ENCODE measurements around the gene CSNK1A1.

Gene CSNK1A1

GRCh38 chr5:149488645-149489306 is 62.5 kb downstream of the CSNK1A1 start:
- Histone ChIP-seq H3K27me3 (ENCODE audit: insufficient read depth, low read length) (no peaks in the 10 kb centered on the region), H3K4me1 (ENCODE audit: insufficient read depth, low read length) (peaks cover 2% of the 10 kb centered on the region)

GRCh38 chr5:149487672-149488071 is 63.6 kb downstream of the CSNK1A1 start:
- Histone ChIP-seq H2AFZ (ENCODE audit: low read depth, low read length) (no peak overlapping the region), H3K4me1 (ENCODE audit: insufficient read depth, low read length) (peaks cover 2% of the 10 kb centered on the region), H3K27me3 (ENCODE audit: insufficient read depth, low read length) (no peaks in the 10 kb centered on the region), H3K9me3 (ENCODE audit: low read length) (no peaks in the 10 kb centered on the region), H3K4me3 (ENCODE audit: low read length) (no peak overlapping the region), H3K36me3 (ENCODE audit: insufficient read depth, low read length) (peaks cover 3% of the 10 kb centered on the region)

More at GRCh38 chr5:149488645-149489306, 62.5 kb downstream of the CSNK1A1 start:
- Histone ChIP-seq H3K9me3 (ENCODE audit: low read length) (no peaks in the 10 kb centered on the region), H3K36me3 (ENCODE audit: insufficient read depth, low read length) (peaks cover 9% of the 10 kb centered on the region), H2AFZ (ENCODE audit: low read depth, low read length) (no peak overlapping the region), H3K4me3 (ENCODE audit: low read length) (no peak overlapping the region)

- Histone ChIP-seq H2AFZ (ENCODE audit: low read depth, low read length) (no peak overlapping the region), H3K4me3 (ENCODE audit: low read length) (no peak overlapping the region), H3K36me3 (ENCODE audit: insufficient read depth, low read length) (no peaks in the 10 kb centered on the region), H3K27me3 (ENCODE audit: insufficient read depth, low read length) (no peaks in the 10 kb centered on the region), H3K4me1 (ENCODE audit: insufficient read depth, low read length) (peaks cover 2% of the 10 kb centered on the region), H3K9me3 (ENCODE audit: low read length) (no peaks in the 10 kb centered on the region)
Measured at GRCh38 chr5:149486726-149487635, 64.3 kb downstream of the CSNK1A1 start.

GRCh38 chr5:149485655-149486615 is 65.3 kb downstream of the CSNK1A1 start:
- H3K4me1 ChIP-seq (ENCODE audit: insufficient read depth, low read length): peaks cover 2% of the 10 kb centered on the region
- H2AFZ ChIP-seq (ENCODE audit: low read depth, low read length): no peak overlapping the region
- no peaks in the 10 kb centered on the region for H3K9me3 ChIP-seq (ENCODE audit: low read length)
- no peak overlapping the region for H3K4me3 ChIP-seq (ENCODE audit: low read length)
- no peaks in the 10 kb centered on the region for H3K36me3 ChIP-seq (ENCODE audit: insufficient read depth, low read length)
- no peaks in the 10 kb centered on the region for H3K27me3 ChIP-seq (ENCODE audit: insufficient read depth, low read length)

GRCh38 chr5:149481485-149481884 is 69.8 kb downstream of the CSNK1A1 start:
- H3K9me3 ChIP-seq (ENCODE audit: low read length): no peaks in the 10 kb centered on the region
- no peaks in the 10 kb centered on the region for H3K36me3 ChIP-seq (ENCODE audit: insufficient read depth, low read length)
- H3K4me1 ChIP-seq (ENCODE audit: insufficient read depth, low read length): peaks cover 5% of the 10 kb centered on the region
- H3K27me3 ChIP-seq (ENCODE audit: insufficient read depth, low read length): no peaks in the 10 kb centered on the region
- no peak overlapping the region for H3K4me3 ChIP-seq (ENCODE audit: low read length)
- no peak overlapping the region for H2AFZ ChIP-seq (ENCODE audit: low read depth, low read length)

- peaks cover 5% of the 10 kb centered on the region for H3K4me1 ChIP-seq (ENCODE audit: insufficient read depth, low read length)
- no peaks in the 10 kb centered on the region for H3K36me3 ChIP-seq (ENCODE audit: insufficient read depth, low read length)
- H2AFZ ChIP-seq (ENCODE audit: low read depth, low read length): no peak overlapping the region
- no peaks in the 10 kb centered on the region for H3K27me3 ChIP-seq (ENCODE audit: insufficient read depth, low read length)
- no peak overlapping the region for H3K4me3 ChIP-seq (ENCODE audit: low read length)
- no peaks in the 10 kb centered on the region for H3K9me3 ChIP-seq (ENCODE audit: low read length)
Measured at GRCh38 chr5:149478761-149479160, 72.5 kb downstream of the CSNK1A1 start.

- Histone ChIP-seq H3K36me3 (ENCODE audit: insufficient read depth, low read length) (no peaks in the 10 kb centered on the region), H3K4me1 (ENCODE audit: insufficient read depth, low read length) (peaks cover 5% of the 10 kb centered on the region), H2AFZ (ENCODE audit: low read depth, low read length) (no peak overlapping the region), H3K27me3 (ENCODE audit: insufficient read depth, low read length) (no peaks in the 10 kb centered on the region), H3K9me3 (ENCODE audit: low read length) (no peaks in the 10 kb centered on the region), H3K4me3 (ENCODE audit: low read length) (no peak overlapping the region)
Measured at GRCh38 chr5:149475777-149476176, 75.5 kb downstream of the CSNK1A1 start.

- no peak overlapping the region for H2AFZ ChIP-seq (ENCODE audit: low read depth, low read length)
- H3K36me3 ChIP-seq (ENCODE audit: insufficient read depth, low read length): no peaks in the 10 kb centered on the region
- H3K4me1 ChIP-seq (ENCODE audit: insufficient read depth, low read length): peaks cover 5% of the 10 kb centered on the region
- no peaks in the 10 kb centered on the region for H3K9me3 ChIP-seq (ENCODE audit: low read length)
- no peaks in the 10 kb centered on the region for H3K27me3 ChIP-seq (ENCODE audit: insufficient read depth, low read length)
- no peak overlapping the region for H3K4me3 ChIP-seq (ENCODE audit: low read length)
Measured at GRCh38 chr5:149474198-149474597, 77.0 kb downstream of the CSNK1A1 start.

GRCh38 chr5:149473441-149473840 is 77.8 kb downstream of the CSNK1A1 start:
- Histone ChIP-seq H3K4me3 (ENCODE audit: low read length) (no peak overlapping the region), H3K4me1 (ENCODE audit: insufficient read depth, low read length) (peaks cover under 1% of the 10 kb centered on the region), H3K36me3 (ENCODE audit: insufficient read depth, low read length) (no peaks in the 10 kb centered on the region), H3K27me3 (ENCODE audit: insufficient read depth, low read length) (no peaks in the 10 kb centered on the region), H3K9me3 (ENCODE audit: low read length) (no peaks in the 10 kb centered on the region), H2AFZ (ENCODE audit: low read depth, low read length) (no peak overlapping the region)

GRCh38 chr5:149472399-149472798 is 78.8 kb downstream of the CSNK1A1 start:
- H3K36me3 ChIP-seq (ENCODE audit: insufficient read depth, low read length): no peaks in the 10 kb centered on the region
- H3K4me1 ChIP-seq (ENCODE audit: insufficient read depth, low read length): no peaks in the 10 kb centered on the region
- H2AFZ ChIP-seq (ENCODE audit: low read depth, low read length): no peak overlapping the region
- no peak overlapping the region for H3K4me3 ChIP-seq (ENCODE audit: low read length)
- no peaks in the 10 kb centered on the region for H3K9me3 ChIP-seq (ENCODE audit: low read length)
- no peaks in the 10 kb centered on the region for H3K27me3 ChIP-seq (ENCODE audit: insufficient read depth, low read length)

- Histone ChIP-seq H3K4me3 (ENCODE audit: low read length) (no peak overlapping the region), H3K9me3 (ENCODE audit: low read length) (no peaks in the 10 kb centered on the region), H3K36me3 (ENCODE audit: insufficient read depth, low read length) (no peaks in the 10 kb centered on the region), H2AFZ (ENCODE audit: low read depth, low read length) (no peak overlapping the region), H3K4me1 (ENCODE audit: insufficient read depth, low read length) (no peaks in the 10 kb centered on the region), H3K27me3 (ENCODE audit: insufficient read depth, low read length) (no peaks in the 10 kb centered on the region)
Measured at GRCh38 chr5:149471406-149472183, 79.6 kb downstream of the CSNK1A1 start.

GRCh38 chr5:149470942-149471341 is 80.3 kb downstream of the CSNK1A1 start:
- no peaks in the 10 kb centered on the region for H3K36me3 ChIP-seq (ENCODE audit: insufficient read depth, low read length)
- no peaks in the 10 kb centered on the region for H3K9me3 ChIP-seq (ENCODE audit: low read length)
- H2AFZ ChIP-seq (ENCODE audit: low read depth, low read length): no peak overlapping the region
- H3K4me3 ChIP-seq (ENCODE audit: low read length): no peak overlapping the region
- no peaks in the 10 kb centered on the region for H3K4me1 ChIP-seq (ENCODE audit: insufficient read depth, low read length)
- H3K27me3 ChIP-seq (ENCODE audit: insufficient read depth, low read length): no peaks in the 10 kb centered on the region

Data from neuron (in vitro differentiated cells).